HG03175 (cell line): ENCODE results near the gene SH3D19.
"Not testable (repeated sequence)": the region's sequence is repeated elsewhere in the genome, so short reads cannot be mapped to it uniquely, and the experiment has no call there.

ENCODE experiments used
- ATAC-seq: cut with Tn5 transposase; IDR thresholded peaks from one replicate; pipeline ENCODE4 v1.9.1; 2021; ENCODE audit warnings: mild to moderate bottlenecking, moderate library complexity; ENCODE audit not compliant: unreplicated experiment

Gene SH3D19

GRCh38 chr4:151163855-151164254 lies 161.6 kb downstream of the SH3D19 start:
- no peak for ATAC-seq

DNA sequence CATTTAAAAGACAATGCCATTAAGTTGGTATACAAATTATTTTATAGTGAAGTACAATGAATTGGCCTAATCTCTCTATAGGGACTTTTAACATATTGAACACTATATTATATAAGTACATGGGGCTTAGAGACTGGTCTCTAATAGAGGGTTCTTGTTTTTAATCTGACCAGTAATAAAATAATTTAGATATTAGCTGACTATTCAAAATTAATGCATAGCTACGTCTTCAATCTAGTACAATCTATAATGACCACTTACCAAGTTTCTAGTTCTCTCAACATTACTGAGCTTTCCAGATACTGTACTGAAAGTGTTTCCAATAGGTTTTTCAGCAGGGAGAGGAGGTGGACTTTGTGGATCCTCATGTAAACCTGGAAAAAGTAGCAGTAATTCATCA lies 166.4 kb downstream of the SH3D19 start:
- no peak for ATAC-seq

DNA sequence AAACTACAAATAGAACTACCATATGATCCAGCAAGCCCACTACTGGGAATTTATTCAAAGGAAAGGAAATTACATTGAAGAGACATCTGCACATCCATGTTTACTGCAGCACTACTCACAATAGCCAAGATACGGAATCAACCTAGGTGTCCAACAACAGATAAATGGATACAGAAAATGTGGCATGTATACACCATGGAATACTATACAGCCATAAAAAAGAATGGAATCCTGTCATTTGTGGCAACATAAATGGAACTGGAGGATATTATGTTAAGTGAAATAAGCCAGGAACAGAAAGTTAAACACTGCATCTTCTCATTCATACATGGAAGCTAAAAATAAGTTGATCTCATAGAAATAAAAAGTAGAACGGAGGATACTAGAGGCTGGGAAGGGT lies 167.9 kb downstream of the SH3D19 start:
- no peak for ATAC-seq

DNA sequence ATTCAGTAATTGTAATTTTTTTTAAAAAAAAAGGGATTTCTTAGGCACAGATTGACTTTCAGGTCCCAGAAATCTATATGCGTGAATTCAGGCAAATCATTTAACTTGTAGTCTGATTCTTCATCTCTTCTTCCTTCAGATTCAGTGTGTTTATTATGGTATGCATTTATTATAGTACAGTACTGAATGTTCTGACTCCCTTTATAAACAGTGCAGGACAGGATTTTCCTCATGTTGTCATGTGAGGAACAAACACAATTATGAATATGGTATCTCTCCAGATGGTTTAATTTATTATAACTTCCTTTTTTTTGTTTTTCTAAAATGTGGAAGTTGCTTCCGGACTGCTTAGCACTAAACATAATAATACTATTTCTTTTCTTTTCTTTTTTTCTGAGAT lies 171.8 kb downstream of the SH3D19 start:
- ATAC-seq, result no peak

DNA sequence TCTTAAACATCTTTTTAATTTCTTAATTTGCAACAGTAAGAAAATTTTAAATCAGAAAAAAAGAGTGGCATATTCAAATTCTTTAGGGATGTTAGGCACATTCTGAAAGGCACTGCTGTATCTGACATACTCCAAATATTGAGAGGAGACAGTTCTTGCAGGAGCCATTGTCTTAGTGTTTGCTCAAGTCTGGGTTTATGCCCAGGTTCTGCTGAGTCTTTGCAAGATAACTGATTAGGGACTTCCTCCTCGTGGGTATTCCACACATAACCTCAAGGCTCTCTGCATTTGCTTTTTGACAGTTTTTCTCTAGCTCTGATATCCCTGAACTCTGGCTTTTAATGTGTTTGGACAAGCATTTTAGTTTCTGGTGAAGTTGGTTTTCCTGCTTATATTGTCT lies 173.4 kb downstream of the SH3D19 start:
- ATAC-seq, result no peak

DNA sequence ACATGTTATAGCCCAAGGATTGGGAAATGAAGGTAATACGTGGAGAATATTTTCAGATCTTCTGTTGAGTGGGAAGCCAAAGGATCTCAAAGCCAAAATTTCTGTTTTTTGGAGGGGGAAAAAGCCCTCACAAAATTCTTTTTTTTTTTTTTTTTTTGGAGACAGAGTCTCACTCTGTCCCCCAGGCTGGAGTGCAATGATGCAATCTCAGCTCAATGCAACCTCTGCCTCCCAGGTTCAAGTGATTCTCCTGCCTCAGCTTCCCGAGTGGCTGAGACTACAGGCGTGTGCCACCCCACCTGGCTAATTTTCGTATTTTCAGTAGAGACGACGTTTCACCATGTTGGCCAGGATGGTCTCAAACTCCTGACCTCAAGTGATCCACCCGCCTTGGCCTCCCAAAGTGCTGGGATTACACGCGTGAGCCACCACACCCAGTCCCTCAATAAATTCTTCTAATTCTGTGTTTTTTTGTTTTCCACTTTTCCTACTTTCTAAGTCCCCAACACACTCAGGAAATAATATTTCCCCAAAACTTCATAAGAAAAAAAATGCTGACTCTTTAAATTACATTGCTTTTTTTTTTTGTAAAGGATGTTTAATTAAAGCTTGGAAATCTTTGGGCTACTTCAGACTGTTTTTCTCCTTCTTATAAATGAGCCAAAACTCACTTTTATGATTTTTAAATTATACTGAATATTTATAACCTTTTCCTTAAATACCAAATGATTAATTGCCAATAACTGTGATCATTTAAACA lies 174.4 kb downstream of the SH3D19 start:
- no peak for ATAC-seq

DNA sequence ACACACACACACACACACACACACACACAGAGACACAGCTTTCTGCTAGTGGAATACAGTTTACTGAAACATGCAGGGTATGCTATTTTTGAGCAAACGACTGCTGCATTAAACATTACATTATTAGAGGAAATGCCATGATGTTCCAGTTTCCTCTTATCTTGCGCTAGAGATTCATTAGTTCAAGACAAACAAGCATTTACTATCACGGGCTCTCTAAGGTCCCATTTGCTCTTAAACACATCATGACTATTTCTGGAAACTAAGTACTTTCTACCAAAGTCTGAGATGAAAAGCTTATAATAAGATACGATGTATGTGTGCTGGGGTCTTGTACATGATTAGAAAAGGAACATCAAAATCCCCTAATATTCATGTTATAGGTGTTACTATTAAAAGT lies 177.1 kb downstream of the SH3D19 start:
- no peak for ATAC-seq

GRCh38 chr4:151147000-151147399 lies 178.4 kb downstream of the SH3D19 start:
- ATAC-seq, result no peak

- no peak for ATAC-seq
Observed at GRCh38 chr4:151144329-151145072, 180.9 kb downstream of the SH3D19 start.

DNA sequence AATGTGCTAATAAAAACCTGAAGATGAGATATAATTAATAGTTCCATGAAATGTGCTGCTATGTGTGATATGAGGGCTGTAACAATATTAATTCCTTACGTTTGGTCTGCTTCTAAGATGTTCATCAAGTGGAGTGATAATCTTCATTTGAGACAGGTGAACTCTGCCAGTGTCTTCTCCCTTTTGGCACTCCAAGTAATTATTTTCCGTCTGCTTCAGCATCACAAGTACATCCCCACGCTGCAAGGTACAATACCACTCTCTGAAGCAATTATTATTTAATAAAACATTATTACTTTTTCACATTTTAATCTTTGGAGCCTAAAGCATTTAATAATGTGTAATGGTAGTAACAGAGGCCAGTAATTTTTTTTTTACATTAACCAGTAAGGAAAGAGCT lies 181.6 kb downstream of the SH3D19 start:
- no peak for ATAC-seq

DNA sequence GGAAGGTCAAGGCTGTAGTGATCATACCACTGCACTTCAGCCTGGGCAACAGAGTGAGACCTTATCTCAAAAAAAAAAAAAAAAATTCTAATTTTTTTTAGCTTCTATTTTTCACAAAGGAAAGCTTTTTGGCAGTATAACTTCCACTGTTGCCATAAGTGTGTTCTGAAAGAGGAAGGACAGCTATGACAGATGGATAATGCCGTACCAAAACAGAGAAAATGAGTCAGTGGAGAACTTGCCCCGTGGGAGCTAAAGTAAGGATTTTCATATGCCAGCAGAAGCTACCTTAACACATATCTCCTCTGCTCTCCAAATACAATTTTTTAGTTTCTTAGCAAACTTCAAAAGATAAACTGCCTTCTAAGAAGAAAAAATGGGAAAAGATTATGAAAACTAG lies 182.2 kb downstream of the SH3D19 start:
- ATAC-seq, result no peak

GRCh38 chr4:151142758-151143157 lies 182.6 kb downstream of the SH3D19 start:
- ATAC-seq, result no peak

DNA sequence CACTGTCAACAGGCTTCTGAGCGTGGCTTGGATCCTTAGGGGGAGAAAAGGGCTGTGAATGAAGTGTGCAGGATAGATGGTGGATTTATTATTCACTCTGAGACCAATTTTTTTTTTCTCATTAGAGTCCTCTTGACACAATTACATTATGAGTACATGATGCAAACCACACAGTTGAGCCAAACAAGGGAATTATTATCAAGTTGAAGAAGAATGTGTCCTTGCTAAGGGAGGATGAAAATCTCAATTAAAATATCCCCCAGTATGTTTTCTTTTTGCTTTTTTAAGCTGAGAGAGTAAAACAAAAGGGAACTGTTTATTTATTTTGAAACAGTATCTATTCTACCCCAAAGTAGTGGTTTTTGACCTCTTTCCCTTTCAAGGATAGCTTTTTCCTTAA lies 185.6 kb downstream of the SH3D19 start:
- ATAC-seq, result no peak

GRCh38 chr4:151136048-151136447 lies 189.4 kb downstream of the SH3D19 start:
- ATAC-seq, result not testable (repeated sequence)

GRCh38 chr4:151133311-151133710 lies 192.1 kb downstream of the SH3D19 start:
- ATAC-seq, result no peak

DNA sequence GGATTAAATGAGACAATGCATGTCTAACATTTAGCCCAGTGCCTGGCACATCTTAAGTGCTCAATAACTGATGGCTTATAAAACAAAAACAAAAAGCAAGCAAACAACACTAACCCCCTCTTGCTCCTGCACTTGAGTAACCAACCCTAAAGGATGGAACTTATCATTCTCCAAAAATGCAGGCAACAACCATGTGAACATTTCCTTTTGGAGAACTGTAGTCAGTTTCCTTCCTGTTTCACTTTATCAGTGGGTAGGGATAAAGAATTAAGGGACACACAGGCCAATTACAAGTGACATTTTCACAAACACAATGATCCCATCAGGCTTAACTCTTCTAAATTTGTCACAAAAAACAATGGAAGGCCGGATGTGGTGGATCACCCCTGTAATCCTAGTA lies 195.6 kb downstream of the SH3D19 start:
- ATAC-seq, result no peak

- ATAC-seq, result peak; percentile 95
Observed at GRCh38 chr4:151117371-151117962, 207.9 kb downstream of the SH3D19 start.

DNA sequence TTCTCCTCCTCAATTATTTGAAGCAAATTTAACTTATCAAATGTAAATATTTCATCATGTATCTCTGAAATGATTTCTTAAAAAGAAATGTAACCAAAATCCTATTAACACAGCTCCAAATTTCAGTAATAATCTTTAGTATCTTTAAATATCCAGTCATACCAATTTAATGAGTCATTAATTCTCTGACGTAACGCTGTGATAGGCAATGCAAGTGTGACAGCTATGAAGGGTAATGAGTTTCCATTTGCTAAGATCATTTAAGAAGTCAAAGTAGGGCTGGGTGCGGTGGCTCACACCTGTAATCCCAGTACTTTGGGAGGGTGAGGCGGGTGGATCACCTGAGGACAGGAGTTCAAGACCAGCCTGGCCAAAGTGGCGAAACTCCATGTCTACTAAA lies 210.4 kb downstream of the SH3D19 start:
- no peak for ATAC-seq

- ATAC-seq, result no peak
Observed at GRCh38 chr4:151114338-151114737, 211.1 kb downstream of the SH3D19 start.

GRCh38 chr4:151110236-151110635 lies 215.2 kb downstream of the SH3D19 start:
- ATAC-seq, result no peak

DNA sequence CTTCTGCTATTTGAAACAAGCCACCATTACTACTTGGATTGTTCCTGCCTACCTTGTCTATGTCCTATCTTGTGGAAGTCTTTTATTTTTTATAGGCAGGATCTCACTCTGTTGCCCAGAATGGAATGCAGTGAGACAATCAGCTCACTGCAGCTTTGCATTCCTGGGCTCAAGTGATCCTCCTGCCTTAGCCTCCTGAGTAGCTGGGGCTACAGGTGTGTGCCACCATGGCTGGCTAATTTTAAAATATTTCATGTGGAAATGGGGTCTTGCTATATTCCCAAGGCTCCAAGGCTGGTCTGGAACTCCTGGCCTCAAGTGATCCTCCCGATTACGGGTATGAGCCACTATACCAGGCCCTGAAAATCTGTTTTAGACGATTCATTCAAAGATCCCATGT lies 218.3 kb downstream of the SH3D19 start:
- ATAC-seq, result no peak

GRCh38 chr4:151105454-151106032 lies 219.9 kb downstream of the SH3D19 start:
- no peak for ATAC-seq
